GM18867 (cell line): ENCODE measurements around the gene YIPF3.
A peak's percentile ranks its signal among the peaks of the same experiment; 100 is the strongest.

Source experiments
- ATAC-seq: cut with Tn5 transposase; IDR thresholded peaks from one replicate; pipeline ENCODE4 v1.9.1; 2021; ENCODE audit warnings: mild to moderate bottlenecking, moderate library complexity; ENCODE audit not compliant: unreplicated experiment

YIPF3 gene

GRCh38 chr6:43493833-43494232 lies 22.9 kb downstream of the YIPF3 start:
- ATAC-seq, result no peak

- no peak for ATAC-seq
These were observed 23.5 kb downstream of the YIPF3 start for GRCh38 chr6:43493230-43493629.

- no peak for ATAC-seq
These were observed 24.1 kb downstream of the YIPF3 start for GRCh38 chr6:43492673-43493072.

- ATAC-seq, result no peak
These were observed 24.7 kb downstream of the YIPF3 start for GRCh38 chr6:43491750-43492661.

GRCh38 chr6:43490523-43490939 lies 26.2 kb downstream of the YIPF3 start:
- no peak for ATAC-seq

- no peak for ATAC-seq
These were observed 27.3 kb downstream of the YIPF3 start for GRCh38 chr6:43489277-43490072.

- no peak for ATAC-seq
These were observed 28.0 kb downstream of the YIPF3 start for GRCh38 chr6:43488667-43489276.

- no peak for ATAC-seq
These were observed 35.0 kb downstream of the YIPF3 start for GRCh38 chr6:43481591-43482236.

- no peak for ATAC-seq
These were observed 35.7 kb downstream of the YIPF3 start for GRCh38 chr6:43481075-43481474.

- no peak for ATAC-seq
These were observed 38.7 kb downstream of the YIPF3 start for GRCh38 chr6:43478008-43478372.

GRCh38 chr6:43477235-43478007 lies 39.3 kb downstream of the YIPF3 start, which contains the start of gene TJAP1:
Gene TJAP1 (plus strand): TSS chr6:43477570. CDS start chr6:43499002, 21,432 bp downstream.
- ATAC-seq, result peak; percentile 95

- ATAC-seq, result no peak
These were observed 40.0 kb downstream of the YIPF3 start for GRCh38 chr6:43476746-43477145.

GRCh38 chr6:43475516-43475915 lies 41.2 kb downstream of the YIPF3 start:
- no peak for ATAC-seq

GRCh38 chr6:43472515-43472914 lies 44.2 kb downstream of the YIPF3 start:
- no peak for ATAC-seq

GRCh38 chr6:43471399-43471798 lies 45.3 kb downstream of the YIPF3 start:
- ATAC-seq, result no peak

GRCh38 chr6:43469947-43470346 lies 46.8 kb downstream of the YIPF3 start:
- ATAC-seq, result no peak

GRCh38 chr6:43468748-43469681 lies 47.7 kb downstream of the YIPF3 start:
- ATAC-seq, result no peak

- no peak for ATAC-seq
These were observed 48.5 kb downstream of the YIPF3 start for GRCh38 chr6:43468240-43468639.

- no peak for ATAC-seq
These were observed 49.0 kb downstream of the YIPF3 start for GRCh38 chr6:43467752-43468151.
